ENCODE results near the gene SF3A1. TPM values are rescaled to one million over a fixed set of nuclear protein-coding genes. Genes with fewer than 3 reads are reported as not detected.

SF3A1 gene
- total and polyA plus RNA-seq, 4 donors = 15.8 to 157 (median 45.1) TPM

DNA sequence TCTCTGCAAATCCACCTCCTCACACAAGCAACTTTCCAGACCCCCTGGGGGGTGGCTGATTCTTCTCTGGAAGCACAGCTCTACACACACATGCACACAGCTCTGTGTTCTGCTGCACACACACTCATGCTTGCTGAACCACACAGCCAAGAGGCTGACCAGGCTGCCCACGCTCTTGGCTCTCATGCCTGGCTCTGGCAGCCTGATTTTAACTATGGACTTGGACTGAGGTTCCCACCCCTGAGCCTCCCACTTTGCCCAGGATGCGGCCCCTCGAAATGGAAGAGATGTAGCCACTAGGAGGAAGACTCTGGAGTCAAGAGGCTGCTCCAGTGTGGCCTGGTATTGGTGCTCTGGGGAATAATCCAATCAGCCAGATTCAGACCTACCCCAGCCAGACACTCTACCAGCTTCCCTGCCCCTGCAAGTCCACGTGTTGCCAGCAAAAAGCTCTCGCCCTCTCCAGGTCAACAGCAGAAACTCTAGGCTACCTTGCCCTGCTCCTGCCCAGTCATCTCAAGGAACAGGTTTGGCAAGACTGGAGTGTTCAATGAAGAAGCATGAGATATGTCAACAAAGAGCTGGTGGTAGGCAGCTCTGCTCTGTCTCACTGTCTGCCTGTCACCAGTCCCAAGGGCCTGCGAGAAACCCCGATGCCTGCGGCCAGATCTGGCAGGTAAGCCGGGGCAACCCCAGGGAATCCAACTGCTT is 58.5 kb downstream of the SF3A1 start:
- peak; percentile 56 to 79 (median 60) for DNase-seq
- WGBS, 2 donors = 70 to 93% methylated on average over 9 of the region's 9 CpGs
- TF ChIP-seq, protein P1, sequence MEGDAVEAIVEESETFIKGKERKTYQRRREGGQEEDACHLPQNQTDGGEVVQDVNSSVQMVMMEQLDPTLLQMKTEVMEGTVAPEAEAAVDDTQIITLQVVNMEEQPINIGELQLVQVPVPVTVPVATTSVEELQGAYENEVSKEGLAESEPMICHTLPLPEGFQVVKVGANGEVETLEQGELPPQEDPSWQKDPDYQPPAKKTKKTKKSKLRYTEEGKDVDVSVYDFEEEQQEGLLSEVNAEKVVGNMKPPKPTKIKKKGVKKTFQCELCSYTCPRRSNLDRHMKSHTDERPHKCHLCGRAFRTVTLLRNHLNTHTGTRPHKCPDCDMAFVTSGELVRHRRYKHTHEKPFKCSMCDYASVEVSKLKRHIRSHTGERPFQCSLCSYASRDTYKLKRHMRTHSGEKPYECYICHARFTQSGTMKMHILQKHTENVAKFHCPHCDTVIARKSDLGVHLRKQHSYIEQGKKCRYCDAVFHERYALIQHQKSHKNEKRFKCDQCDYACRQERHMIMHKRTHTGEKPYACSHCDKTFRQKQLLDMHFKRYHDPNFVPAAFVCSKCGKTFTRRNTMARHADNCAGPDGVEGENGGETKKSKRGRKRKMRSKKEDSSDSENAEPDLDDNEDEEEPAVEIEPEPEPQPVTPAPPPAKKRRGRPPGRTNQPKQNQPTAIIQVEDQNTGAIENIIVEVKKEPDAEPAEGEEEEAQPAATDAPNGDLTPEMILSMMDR (IDR thresholded peaks at IDR 0.05; ENCODE audit: control extremely low read depth, extremely low read depth) = no peak

DNA sequence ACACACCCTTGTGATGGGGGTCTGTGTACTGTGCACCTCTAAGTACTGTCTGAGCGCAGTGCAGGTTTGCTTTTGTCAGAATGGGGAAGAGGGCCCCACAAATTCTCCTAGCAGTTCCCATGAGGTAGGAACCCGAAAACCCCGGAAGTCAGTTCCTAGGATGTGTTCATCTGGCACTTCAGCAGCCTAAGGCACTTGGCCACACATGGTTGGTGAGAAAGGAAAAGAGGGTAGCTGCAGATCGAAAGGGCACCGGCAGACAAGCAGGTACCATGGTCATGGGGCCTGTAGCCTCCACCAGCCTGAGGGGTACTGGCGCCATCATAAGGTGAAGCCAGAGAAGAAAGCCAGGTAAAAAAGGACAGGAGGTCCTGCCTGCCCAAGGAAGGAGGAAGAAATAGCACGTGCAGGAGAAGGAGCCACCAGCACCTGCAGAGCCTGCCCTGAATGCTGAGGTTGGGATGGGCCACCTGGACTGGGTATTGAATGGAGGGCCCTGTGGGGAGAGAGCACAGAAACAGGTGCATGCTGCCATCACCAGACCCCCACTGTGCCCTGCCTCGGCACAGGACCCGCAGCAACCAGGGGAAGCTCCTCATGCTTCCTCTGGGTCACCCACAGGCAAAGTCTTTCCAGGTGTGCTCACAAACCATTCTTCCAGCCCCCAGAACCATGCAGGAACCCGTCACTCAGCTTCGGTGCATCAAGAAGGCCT is 59.3 kb downstream of the SF3A1 start:
- DNase-seq (no peak), ATAC-seq (ENCODE audit: insufficient read depth, low FRiP score) (no peak)
- H3K27me3 ChIP-seq (ENCODE audit: control insufficient read depth in 3 of 3, insufficient read depth in 3 of 3, low read length in 2 of 3) = no peaks in the 10 kb centered on the region
- peak overlapping the region in 1 of 2 donors; percentile 56 for H3K27ac ChIP-seq (ENCODE audit: low read depth in 1 of 2, low read length in 1 of 2)
- H3K4me3 ChIP-seq = no peak overlapping the region
- H3K4me1 ChIP-seq (ENCODE audit: control insufficient read depth in 5 of 5, insufficient read depth in 5 of 5, low read length in 5 of 5) = peaks cover 0 to 31% (median 7%) of the 10 kb centered on the region in 5 donors
- no peaks in the 10 kb centered on the region for H3K9me3 ChIP-seq (ENCODE audit: control insufficient read depth in 4 of 4, insufficient read depth in 3 of 4, low read length in 3 of 4)
- TF ChIP-seq, protein P1 (IDR thresholded peaks at IDR 0.05; ENCODE audit: control extremely low read depth, extremely low read depth) = no peak
- peaks cover 0 to 49% (median 32%) of the 10 kb centered on the region in 4 donors for H3K36me3 ChIP-seq (ENCODE audit: control insufficient read depth in 4 of 4, insufficient read depth in 4 of 4, low read length in 4 of 4)
- WGBS, 2 donors = 81 to 88% methylated on average over 11 of the region's 11 CpGs
- H3K9ac ChIP-seq (ENCODE audit: insufficient read depth in 1 of 2, low read length in 2 of 2) = no peak overlapping the region

More for the DNA sequence above, 58.5 kb downstream of the SF3A1 start:
- Histone ChIP-seq H3K27ac (ENCODE audit: low read depth in 1 of 2, low read length in 1 of 2) (peak overlapping the region in 1 of 2 donors; percentile 56), H3K36me3 (ENCODE audit: control insufficient read depth in 4 of 4, insufficient read depth in 4 of 4, low read length in 4 of 4) (peaks cover 0 to 45% (median 28%) of the 10 kb centered on the region in 4 donors), H3K9ac (ENCODE audit: insufficient read depth in 1 of 2, low read length in 2 of 2) (no peak overlapping the region), H3K4me3 (no peak overlapping the region), H3K9me3 (ENCODE audit: control insufficient read depth in 4 of 4, insufficient read depth in 3 of 4, low read length in 3 of 4) (no peaks in the 10 kb centered on the region), H3K27me3 (ENCODE audit: control insufficient read depth in 3 of 3, insufficient read depth in 3 of 3, low read length in 2 of 3) (no peaks in the 10 kb centered on the region), H3K4me1 (ENCODE audit: control insufficient read depth in 5 of 5, insufficient read depth in 5 of 5, low read length in 5 of 5) (peaks cover 0 to 36% (median 7%) of the 10 kb centered on the region in 5 donors)
- peak; percentile 28 for ATAC-seq (ENCODE audit: insufficient read depth, low FRiP score)

DNA sequence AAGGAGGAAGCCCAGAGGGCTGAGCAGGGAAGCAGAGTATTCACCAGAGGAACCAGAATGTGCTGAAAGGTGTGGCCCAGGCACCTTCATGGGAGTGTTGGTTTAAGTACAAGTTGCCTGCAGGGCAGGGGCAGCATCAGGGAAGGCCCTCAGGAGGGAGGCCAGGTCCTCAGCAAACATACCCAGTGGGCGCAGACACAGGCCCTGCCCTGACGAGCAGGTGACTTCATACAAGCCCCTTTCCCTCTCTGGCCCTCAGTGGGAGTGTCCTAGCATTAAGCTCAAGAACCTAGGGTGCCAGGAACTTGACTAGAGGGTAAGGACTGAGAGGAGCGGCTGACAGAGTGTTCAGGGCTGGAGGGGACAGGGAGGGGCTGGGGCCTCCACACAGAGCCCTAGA is 59.9 kb downstream of the SF3A1 start:
- H3K27me3 ChIP-seq (ENCODE audit: control insufficient read depth in 3 of 3, insufficient read depth in 3 of 3, low read length in 2 of 3) = no peaks in the 10 kb centered on the region
- ATAC-seq (ENCODE audit: insufficient read depth, low FRiP score) (no peak), DNase-seq (peak in 1 of 3 donors; percentile 29)
- no peak overlapping the region for H3K9ac ChIP-seq (ENCODE audit: insufficient read depth in 1 of 2, low read length in 2 of 2)
- peaks cover 0 to 55% (median 34%) of the 10 kb centered on the region in 4 donors for H3K36me3 ChIP-seq (ENCODE audit: control insufficient read depth in 4 of 4, insufficient read depth in 4 of 4, low read length in 4 of 4)
- peaks cover 0 to 29% (median 7%) of the 10 kb centered on the region in 5 donors for H3K4me1 ChIP-seq (ENCODE audit: control insufficient read depth in 5 of 5, insufficient read depth in 5 of 5, low read length in 5 of 5)
- no peaks in the 10 kb centered on the region for H3K9me3 ChIP-seq (ENCODE audit: control insufficient read depth in 4 of 4, insufficient read depth in 3 of 4, low read length in 3 of 4)
- TF ChIP-seq, protein P1 (IDR thresholded peaks at IDR 0.05; ENCODE audit: control extremely low read depth, extremely low read depth) = no peak
- no peak overlapping the region for H3K4me3 ChIP-seq
- H3K27ac ChIP-seq (ENCODE audit: low read depth in 1 of 2, low read length in 1 of 2) = peak overlapping the region in 1 of 2 donors; percentile 56
- 67 to 75% methylated on average over 3 of the region's 3 CpGs for WGBS, 2 donors
